NB4 (cell line): ENCODE results near the gene CTNNA3.

Experiments
- POLR2A ChIP-seq: IDR thresholded peaks from 2 replicates; pipeline ENCODE4 v1.6.1; 2011; ENCODE audit warnings: mild to moderate bottlenecking; ENCODE audit not compliant: insufficient read length; ENCODE audit errors: extremely low read depth
- TF ChIP-seq, protein P1 (sequence below): IDR thresholded peaks from one replicate; pipeline ENCODE4 v1.5.1; 2012; ENCODE audit warnings: low read depth, low read length
- TF ChIP-seq, protein P2 (sequence below): IDR thresholded peaks from 2 replicates; pipeline ENCODE4 v1.6.1; 2011; ENCODE audit warnings: low read depth, low read length

DNA sequence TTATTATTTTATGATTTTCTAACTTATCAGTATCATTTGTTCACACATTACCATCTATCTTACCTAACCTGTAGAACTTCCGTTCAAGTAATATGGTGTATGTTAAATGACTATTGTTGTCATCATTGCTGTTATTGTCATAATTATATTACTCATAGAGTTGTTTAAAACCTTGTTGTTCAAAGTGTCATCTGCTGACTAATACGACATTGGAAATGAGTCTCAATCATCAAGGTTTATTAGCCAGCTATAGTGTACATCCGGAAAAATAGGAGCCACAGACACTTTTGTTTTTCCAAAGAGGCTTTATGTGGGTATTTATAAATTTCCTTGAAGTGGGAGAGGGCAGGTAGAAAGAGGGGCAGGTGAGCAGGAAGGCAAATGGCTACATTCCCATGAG lies 1157.1 kb downstream of the CTNNA3 start:
- TF ChIP-seq, protein P1, sequence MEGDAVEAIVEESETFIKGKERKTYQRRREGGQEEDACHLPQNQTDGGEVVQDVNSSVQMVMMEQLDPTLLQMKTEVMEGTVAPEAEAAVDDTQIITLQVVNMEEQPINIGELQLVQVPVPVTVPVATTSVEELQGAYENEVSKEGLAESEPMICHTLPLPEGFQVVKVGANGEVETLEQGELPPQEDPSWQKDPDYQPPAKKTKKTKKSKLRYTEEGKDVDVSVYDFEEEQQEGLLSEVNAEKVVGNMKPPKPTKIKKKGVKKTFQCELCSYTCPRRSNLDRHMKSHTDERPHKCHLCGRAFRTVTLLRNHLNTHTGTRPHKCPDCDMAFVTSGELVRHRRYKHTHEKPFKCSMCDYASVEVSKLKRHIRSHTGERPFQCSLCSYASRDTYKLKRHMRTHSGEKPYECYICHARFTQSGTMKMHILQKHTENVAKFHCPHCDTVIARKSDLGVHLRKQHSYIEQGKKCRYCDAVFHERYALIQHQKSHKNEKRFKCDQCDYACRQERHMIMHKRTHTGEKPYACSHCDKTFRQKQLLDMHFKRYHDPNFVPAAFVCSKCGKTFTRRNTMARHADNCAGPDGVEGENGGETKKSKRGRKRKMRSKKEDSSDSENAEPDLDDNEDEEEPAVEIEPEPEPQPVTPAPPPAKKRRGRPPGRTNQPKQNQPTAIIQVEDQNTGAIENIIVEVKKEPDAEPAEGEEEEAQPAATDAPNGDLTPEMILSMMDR: no peak
- TF ChIP-seq POLR2A: no peak
- TF ChIP-seq, protein P2, sequence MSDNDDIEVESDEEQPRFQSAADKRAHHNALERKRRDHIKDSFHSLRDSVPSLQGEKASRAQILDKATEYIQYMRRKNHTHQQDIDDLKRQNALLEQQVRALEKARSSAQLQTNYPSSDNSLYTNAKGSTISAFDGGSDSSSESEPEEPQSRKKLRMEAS: no peak
